WTC11 (cell line): ENCODE data around the gene RREB1.

Source experiments
- CREM ChIP-seq: sonication (generic); formaldehyde crosslinking; IDR thresholded peaks from 2 replicates; pipeline ENCODE4 v1.8.1; 2022; ENCODE audit warnings: mild to moderate bottlenecking, missing genetic modification reagents, moderate library complexity
- E2F1 ChIP-seq: sonication (generic); formaldehyde crosslinking; IDR thresholded peaks from 2 replicates; pipeline ENCODE4 v1.8.0; 2022; ENCODE audit warnings: mild to moderate bottlenecking, missing genetic modification reagents
- ELF4 ChIP-seq: sonication (generic); formaldehyde crosslinking; IDR thresholded peaks from 2 replicates; pipeline ENCODE4 v1.8.1; 2022; ENCODE audit warnings: low read depth, mild to moderate bottlenecking, moderate library complexity, missing genetic modification reagents
- GABPB1 ChIP-seq: sonication (generic); formaldehyde crosslinking; IDR thresholded peaks from 2 replicates; pipeline ENCODE4 v1.8.1; 2023; ENCODE audit warnings: mild to moderate bottlenecking, missing genetic modification reagents
- MAX ChIP-seq: sonication (generic); formaldehyde crosslinking; IDR thresholded peaks from 2 replicates; pipeline ENCODE4 v1.8.0; 2022; ENCODE audit warnings: mild to moderate bottlenecking, missing genetic modification reagents
- SMAD3 ChIP-seq: sonication (generic); formaldehyde crosslinking; IDR thresholded peaks from 2 replicates; pipeline ENCODE4 v1.8.0; 2022; ENCODE audit warnings: missing genetic modification reagents, mild to moderate bottlenecking, borderline replicate concordance
- TEAD1 ChIP-seq: sonication (generic); formaldehyde crosslinking; IDR thresholded peaks from 2 replicates; pipeline ENCODE4 v1.8.0; 2022; ENCODE audit warnings: mild to moderate bottlenecking, missing genetic modification reagents
- ZNF423 ChIP-seq: fragments of 250-450 bp; sonication (Bioruptor Pico); IDR thresholded peaks from 2 replicates; pipeline ENCODE4 v2.1.2; 2022; ENCODE audit warnings: mild to moderate bottlenecking, moderate library complexity
- ZNF512 ChIP-seq: sonication (generic); formaldehyde crosslinking; IDR thresholded peaks from 2 replicates; pipeline ENCODE4 v1.8.1; 2022; ENCODE audit warnings: missing genetic modification reagents, borderline replicate concordance
- TF ChIP-seq, protein P1 (sequence below): fragments of 200-600 bp; IDR thresholded peaks from 2 replicates; pipeline ENCODE4 v1.8.0; 2022; ENCODE audit warnings: antibody characterized with exemption

GRCh38 chr6:7104752-7105151, 3.0 kb upstream of the RREB1 start:
- TF ChIP-seq ZNF423 (CRISPR knock-in tag) (no peak), SMAD3 (no peak), ELF4 (CRISPR knock-in tag) (no peak), GABPB1 (CRISPR knock-in tag) (no peak), ZNF512 (CRISPR knock-in tag) (no peak), TEAD1 (no peak), E2F1 (CRISPR knock-in tag) (no peak), MAX (CRISPR knock-in tag) (no peak), CREM (CRISPR knock-in tag) (no peak)
- TF ChIP-seq, protein P1, sequence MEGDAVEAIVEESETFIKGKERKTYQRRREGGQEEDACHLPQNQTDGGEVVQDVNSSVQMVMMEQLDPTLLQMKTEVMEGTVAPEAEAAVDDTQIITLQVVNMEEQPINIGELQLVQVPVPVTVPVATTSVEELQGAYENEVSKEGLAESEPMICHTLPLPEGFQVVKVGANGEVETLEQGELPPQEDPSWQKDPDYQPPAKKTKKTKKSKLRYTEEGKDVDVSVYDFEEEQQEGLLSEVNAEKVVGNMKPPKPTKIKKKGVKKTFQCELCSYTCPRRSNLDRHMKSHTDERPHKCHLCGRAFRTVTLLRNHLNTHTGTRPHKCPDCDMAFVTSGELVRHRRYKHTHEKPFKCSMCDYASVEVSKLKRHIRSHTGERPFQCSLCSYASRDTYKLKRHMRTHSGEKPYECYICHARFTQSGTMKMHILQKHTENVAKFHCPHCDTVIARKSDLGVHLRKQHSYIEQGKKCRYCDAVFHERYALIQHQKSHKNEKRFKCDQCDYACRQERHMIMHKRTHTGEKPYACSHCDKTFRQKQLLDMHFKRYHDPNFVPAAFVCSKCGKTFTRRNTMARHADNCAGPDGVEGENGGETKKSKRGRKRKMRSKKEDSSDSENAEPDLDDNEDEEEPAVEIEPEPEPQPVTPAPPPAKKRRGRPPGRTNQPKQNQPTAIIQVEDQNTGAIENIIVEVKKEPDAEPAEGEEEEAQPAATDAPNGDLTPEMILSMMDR, result no peak
